Osteoblast (primary cell): ENCODE data around the gene TRMT61A. TPM values are rescaled to one million over a fixed set of nuclear protein-coding genes. Genes with fewer than 3 reads are reported as not detected.
A peak's percentile ranks its signal among the peaks of the same experiment; 100 is the strongest.

Experiments
- DNase-seq: peaks from one replicate; pipeline ENCODE4 v3.0.0; 2011; ENCODE audit warnings: low spot score, mixed read lengths; ENCODE audit not compliant: insufficient read length; ENCODE audit errors: missing footprints
- H2AFZ ChIP-seq: 2 replicates; pipeline ENCODE4 v1.6.0; 2011; ENCODE audit warnings: mild to moderate bottlenecking, low read length
- H3K27ac ChIP-seq: 2 replicates; pipeline ENCODE4 v1.5.1; 2011; ENCODE audit warnings: mild to moderate bottlenecking, low read depth, low read length, moderate library complexity
- H3K27me3 ChIP-seq: 2 replicates; pipeline ENCODE4 v1.6.0; 2012; ENCODE audit warnings: mild to moderate bottlenecking, control low read depth, inconsistent platforms, low read length, moderate library complexity; ENCODE audit not compliant: insufficient read depth
- H3K36me3 ChIP-seq: 2 replicates; pipeline ENCODE4 v1.5.1; 2011; ENCODE audit warnings: mild to moderate bottlenecking, low read length, control low read depth, moderate library complexity; ENCODE audit not compliant: insufficient read depth
- H3K4me1 ChIP-seq: 2 replicates; pipeline ENCODE4 v1.5.1; 2011; ENCODE audit warnings: mild to moderate bottlenecking, low read length, control low read depth, moderate library complexity; ENCODE audit not compliant: insufficient read depth
- H3K4me2 ChIP-seq: 2 replicates; pipeline ENCODE4 v1.6.0; 2011; ENCODE audit warnings: mild to moderate bottlenecking, low read length; ENCODE audit not compliant: insufficient read depth
- H3K4me3 ChIP-seq: fragments of 200-600 bp; sonication (generic); 3 replicates; pipeline ENCODE4 v1.5.1; 2012; ENCODE audit warnings: mild to moderate bottlenecking, low read length, inconsistent platforms; ENCODE audit not compliant: insufficient read depth
- H3K79me2 ChIP-seq: 2 replicates; pipeline ENCODE4 v1.6.0; 2012; ENCODE audit warnings: mild to moderate bottlenecking, low read length, control low read depth, inconsistent platforms; ENCODE audit not compliant: insufficient read depth
- H3K9me3 ChIP-seq: 2 replicates; pipeline ENCODE4 v1.5.1; 2011; ENCODE audit warnings: low read depth, low read length, control low read depth
- H4K20me1 ChIP-seq: 2 replicates; pipeline ENCODE4 v1.6.0; 2012; ENCODE audit warnings: mild to moderate bottlenecking, low read length, control low read depth; ENCODE audit not compliant: insufficient read depth
- total RNA-seq: library from RNA; depleted of rRNA; stranded (reverse); fragments of >200 nt; gene quantifications from 2 replicates; pipeline ENCODE4 v1.2.3, GENCODE V29; 2012
- TF ChIP-seq, protein P1 (sequence below): IDR thresholded peaks from 2 replicates; pipeline ENCODE4 v1.5.1; 2011; ENCODE audit warnings: mild to moderate bottlenecking, low read depth, low read length, moderate library complexity; ENCODE audit errors: extremely low read depth

Gene TRMT61A
- total RNA-seq, 1 donor, result 9.0 TPM

DNA sequence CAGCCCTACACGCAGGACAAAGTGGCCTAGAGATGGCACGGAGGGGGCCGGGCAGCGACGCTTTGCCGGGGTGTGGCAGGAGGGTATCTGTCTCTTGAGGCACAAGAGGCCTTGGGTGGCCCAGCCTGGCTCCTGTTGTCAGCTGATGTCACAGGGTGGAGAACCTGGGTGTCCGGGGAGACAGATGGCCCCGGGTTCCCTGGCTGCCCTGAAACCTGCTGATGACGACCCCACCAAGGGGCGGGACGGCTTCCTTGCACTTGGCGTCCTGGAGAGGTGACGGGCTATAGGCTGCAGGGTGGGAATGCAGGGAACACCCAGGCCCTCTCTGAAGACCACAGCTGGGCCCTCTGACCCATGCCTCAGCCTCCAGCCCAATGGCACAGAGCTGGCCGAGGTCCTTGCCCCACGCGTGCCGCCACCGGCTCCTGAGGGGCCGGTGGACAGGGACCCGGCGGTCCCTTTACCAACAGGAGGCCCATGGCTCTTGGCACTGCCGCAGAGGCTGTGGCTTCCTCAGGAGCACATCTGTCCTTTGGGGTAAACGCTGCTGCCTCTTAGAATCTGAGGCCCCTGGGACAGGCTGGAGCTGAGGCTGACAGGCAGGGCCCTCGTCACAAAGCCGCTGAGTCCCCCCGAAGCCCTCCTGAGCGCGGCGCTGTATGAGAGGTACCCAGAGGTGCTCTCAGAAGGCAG is 16.4 kb downstream of the TRMT61A start:
- no peak overlapping the region for H2AFZ ChIP-seq
- no peaks in the 10 kb centered on the region for H3K36me3 ChIP-seq
- no peak overlapping the region for H3K27ac ChIP-seq
- H3K9me3 ChIP-seq, result no peaks in the 10 kb centered on the region
- H3K4me3 ChIP-seq, result no peak overlapping the region
- H3K79me2 ChIP-seq, result peaks cover 4% of the 10 kb centered on the region
- TF ChIP-seq, protein P1, sequence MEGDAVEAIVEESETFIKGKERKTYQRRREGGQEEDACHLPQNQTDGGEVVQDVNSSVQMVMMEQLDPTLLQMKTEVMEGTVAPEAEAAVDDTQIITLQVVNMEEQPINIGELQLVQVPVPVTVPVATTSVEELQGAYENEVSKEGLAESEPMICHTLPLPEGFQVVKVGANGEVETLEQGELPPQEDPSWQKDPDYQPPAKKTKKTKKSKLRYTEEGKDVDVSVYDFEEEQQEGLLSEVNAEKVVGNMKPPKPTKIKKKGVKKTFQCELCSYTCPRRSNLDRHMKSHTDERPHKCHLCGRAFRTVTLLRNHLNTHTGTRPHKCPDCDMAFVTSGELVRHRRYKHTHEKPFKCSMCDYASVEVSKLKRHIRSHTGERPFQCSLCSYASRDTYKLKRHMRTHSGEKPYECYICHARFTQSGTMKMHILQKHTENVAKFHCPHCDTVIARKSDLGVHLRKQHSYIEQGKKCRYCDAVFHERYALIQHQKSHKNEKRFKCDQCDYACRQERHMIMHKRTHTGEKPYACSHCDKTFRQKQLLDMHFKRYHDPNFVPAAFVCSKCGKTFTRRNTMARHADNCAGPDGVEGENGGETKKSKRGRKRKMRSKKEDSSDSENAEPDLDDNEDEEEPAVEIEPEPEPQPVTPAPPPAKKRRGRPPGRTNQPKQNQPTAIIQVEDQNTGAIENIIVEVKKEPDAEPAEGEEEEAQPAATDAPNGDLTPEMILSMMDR, result no peak
- H3K4me1 ChIP-seq, result peaks cover 19% of the 10 kb centered on the region
- no peaks in the 10 kb centered on the region for H3K27me3 ChIP-seq
- no peak overlapping the region for H3K4me2 ChIP-seq
- peak; percentile 68 for DNase-seq
- peaks cover 17% of the 10 kb centered on the region for H4K20me1 ChIP-seq

DNA sequence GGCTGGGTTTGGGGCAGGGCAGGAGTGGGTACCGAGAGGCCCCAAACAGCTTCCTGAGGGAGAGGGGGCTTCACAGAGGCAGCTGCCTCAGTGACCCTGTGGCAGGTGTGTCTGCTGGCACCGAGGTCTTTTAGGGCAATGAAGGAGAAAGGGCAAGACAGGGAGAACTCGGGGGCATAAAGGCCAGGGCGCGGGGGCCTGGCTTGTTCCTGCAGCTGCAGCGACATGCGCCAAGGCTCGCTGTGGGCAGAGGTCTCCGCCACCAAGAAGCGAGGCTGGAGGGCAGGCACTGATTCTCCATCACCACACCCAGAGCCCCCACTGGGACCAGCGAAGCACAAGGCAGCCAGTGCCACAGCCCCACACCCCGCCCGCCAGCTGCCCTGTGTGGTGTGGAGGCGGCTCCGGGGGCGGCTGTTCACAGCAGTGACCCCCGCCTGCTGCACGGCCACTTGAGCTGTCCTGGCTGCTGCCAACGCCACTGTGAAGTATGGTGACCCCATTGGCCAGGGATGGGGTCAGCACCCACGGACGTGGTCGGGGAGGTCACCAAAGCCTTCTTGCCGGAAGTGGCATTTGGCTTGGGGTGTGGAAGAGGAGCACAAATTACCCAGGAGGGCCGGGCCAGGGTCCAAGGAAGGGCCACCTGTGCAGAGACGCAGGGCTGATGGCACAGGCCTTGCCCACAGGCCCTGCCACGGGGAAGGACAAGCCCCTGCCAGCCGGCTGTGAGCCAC is 17.1 kb downstream of the TRMT61A start:
- no peaks in the 10 kb centered on the region for H3K27me3 ChIP-seq
- H3K4me3 ChIP-seq, result no peak overlapping the region
- DNase-seq, result peak; percentile 61
- H3K4me1 ChIP-seq, result peaks cover 12% of the 10 kb centered on the region
- H2AFZ ChIP-seq, result no peak overlapping the region
- no peak overlapping the region for H3K27ac ChIP-seq
- H3K4me2 ChIP-seq, result no peak overlapping the region
- H4K20me1 ChIP-seq, result peaks cover 17% of the 10 kb centered on the region
- TF ChIP-seq, protein P1, result no peak
- H3K36me3 ChIP-seq, result no peaks in the 10 kb centered on the region
- peaks cover 7% of the 10 kb centered on the region for H3K79me2 ChIP-seq
- H3K9me3 ChIP-seq, result no peaks in the 10 kb centered on the region

DNA sequence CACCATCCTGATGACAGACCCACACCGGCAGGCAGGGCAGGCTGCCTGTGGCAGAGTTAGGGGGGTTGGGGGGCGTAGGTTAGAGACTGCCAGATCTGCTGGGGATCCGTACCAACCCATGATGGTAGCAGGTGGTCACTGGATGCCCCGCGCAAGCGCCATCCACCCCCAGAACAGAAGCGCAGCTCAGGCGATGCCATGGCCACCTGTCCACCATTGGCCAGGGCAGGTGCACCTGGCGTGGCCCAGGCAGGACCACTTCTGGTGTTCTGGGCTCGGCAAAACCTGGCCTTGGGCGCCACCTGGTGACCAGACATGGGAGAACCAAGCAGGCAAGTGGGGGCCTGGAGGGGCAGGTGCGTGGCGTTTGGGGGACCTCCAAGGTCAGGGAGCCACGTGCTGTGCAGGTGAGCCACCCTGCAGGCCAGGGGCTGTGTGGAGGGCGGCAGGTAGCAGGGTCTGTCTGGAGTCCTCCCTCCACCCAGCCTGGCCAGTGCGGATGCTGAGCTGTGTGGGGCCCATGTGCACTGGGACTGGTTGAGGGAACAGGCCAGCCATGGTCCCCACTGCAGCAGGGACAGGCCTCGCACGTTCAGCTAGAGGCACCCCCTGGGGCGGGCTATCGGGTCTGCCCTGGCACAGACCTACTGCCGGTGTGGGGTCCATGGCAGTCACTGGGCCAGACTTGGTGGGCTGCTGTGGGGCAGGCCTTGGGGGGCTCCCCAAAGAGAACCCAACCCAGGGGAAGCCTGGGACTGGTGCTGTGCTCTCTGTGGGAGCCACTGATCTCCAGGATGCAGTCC is 17.9 kb downstream of the TRMT61A start:
- Histone ChIP-seq H3K4me3 (no peak overlapping the region), H3K79me2 (peaks cover 7% of the 10 kb centered on the region), H3K9me3 (no peaks in the 10 kb centered on the region), H2AFZ (no peak overlapping the region), H3K4me1 (peaks cover 13% of the 10 kb centered on the region), H3K27ac (no peak overlapping the region), H3K4me2 (no peak overlapping the region), H4K20me1 (peaks cover 19% of the 10 kb centered on the region), H3K36me3 (no peaks in the 10 kb centered on the region), H3K27me3 (no peaks in the 10 kb centered on the region)
- TF ChIP-seq, protein P1, result peak; percentile 69
- DNase-seq, result peak; percentile 98

DNA sequence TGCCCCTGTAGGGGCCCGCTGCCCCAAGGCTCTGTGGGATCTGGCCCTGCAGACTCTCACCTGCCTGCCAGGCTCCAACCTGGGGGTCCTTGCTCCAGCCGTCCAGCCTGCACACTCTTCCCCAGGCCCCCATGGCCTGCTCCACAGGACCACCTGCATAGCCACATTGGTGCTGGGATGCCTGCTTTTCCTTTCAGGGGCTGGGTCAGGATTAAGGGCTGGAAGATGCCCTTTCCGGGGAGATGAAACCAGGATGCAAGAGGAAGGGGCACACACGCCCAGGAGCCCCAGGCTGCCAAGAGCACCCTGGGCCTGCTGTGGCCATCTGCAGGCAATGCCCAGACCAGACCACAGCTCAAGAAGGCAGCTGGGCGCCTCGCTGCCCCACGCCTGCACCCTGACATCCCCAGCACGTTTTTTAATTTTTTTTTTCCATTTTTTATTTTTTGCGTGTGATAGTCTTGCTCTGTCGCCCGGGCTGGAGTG is 18.5 kb downstream of the TRMT61A start:
- Histone ChIP-seq H4K20me1 (peaks cover 24% of the 10 kb centered on the region), H3K4me1 (peaks cover 18% of the 10 kb centered on the region), H3K4me3 (no peak overlapping the region), H2AFZ (no peak overlapping the region), H3K27ac (no peak overlapping the region), H3K36me3 (no peaks in the 10 kb centered on the region), H3K4me2 (no peak overlapping the region), H3K9me3 (no peaks in the 10 kb centered on the region), H3K79me2 (peaks cover 7% of the 10 kb centered on the region), H3K27me3 (no peaks in the 10 kb centered on the region)
- DNase-seq, result peak; percentile 62
- TF ChIP-seq, protein P1, result no peak
